Inflammatory macrophage treated with lipopolysaccharide for 1 hour (primary cell): Measurements from ENCODE around the gene NOS2.
A peak's percentile ranks its signal among the peaks of the same experiment; 100 is the strongest.
"Not testable (repeated sequence)": the region's sequence is repeated elsewhere in the genome, so short reads cannot be mapped to it uniquely, and the experiment has no call there.

ENCODE experiments used
- DNase-seq, 2 donors: peaks; one replicate each; pipeline ENCODE4 v3.0.0-alpha.2; 2020 to 2022

Gene NOS2

GRCh38 chr17:27783440-27784350 lies 16.6 kb downstream of the NOS2 start:
- DNase-seq: no peak

- DNase-seq: peak; percentile 27 to 36
These were observed 17.5 kb downstream of the NOS2 start for GRCh38 chr17:27782791-27783206.

GRCh38 chr17:27780828-27781404 lies 19.4 kb downstream of the NOS2 start:
- no peak for DNase-seq

GRCh38 chr17:27780092-27780827 lies 20.1 kb downstream of the NOS2 start:
- DNase-seq: no peak

GRCh38 chr17:27778183-27778582 lies 22.1 kb downstream of the NOS2 start:
- DNase-seq: no peak

- no peak for DNase-seq
These were observed 23.3 kb downstream of the NOS2 start for GRCh38 chr17:27776882-27777624.

- no peak for DNase-seq
These were observed 28.7 kb downstream of the NOS2 start for GRCh38 chr17:27771586-27771985.

GRCh38 chr17:27770877-27771276 lies 29.5 kb downstream of the NOS2 start:
- no peak for DNase-seq

- DNase-seq: no peak
These were observed 31.4 kb downstream of the NOS2 start for GRCh38 chr17:27768858-27769410.

GRCh38 chr17:27766438-27766837 lies 33.9 kb downstream of the NOS2 start:
- DNase-seq: no peak

- no peak for DNase-seq
These were observed 35.0 kb downstream of the NOS2 start for GRCh38 chr17:27765353-27765752.

GRCh38 chr17:27764589-27764988 lies 35.7 kb downstream of the NOS2 start:
- DNase-seq: no peak

GRCh38 chr17:27762527-27763305 lies 37.6 kb downstream of the NOS2 start:
- DNase-seq: no peak

- DNase-seq: not testable (repeated sequence)
These were observed 39.4 kb downstream of the NOS2 start for GRCh38 chr17:27760931-27761330.

- DNase-seq: peak; percentile 19 to 80
These were observed 40.1 kb downstream of the NOS2 start for GRCh38 chr17:27760069-27760885.

- no peak for DNase-seq
These were observed 40.8 kb downstream of the NOS2 start for GRCh38 chr17:27759528-27759927.

GRCh38 chr17:27756467-27757371 lies 43.6 kb downstream of the NOS2 start:
- DNase-seq: peak; percentile 36 to 87

- DNase-seq: no peak
These were observed 44.4 kb downstream of the NOS2 start for GRCh38 chr17:27755706-27756466.

GRCh38 chr17:27754549-27754948 lies 45.8 kb downstream of the NOS2 start:
- no peak for DNase-seq
